ENCODE measurements around the gene VIPR2. TPM values are rescaled to one million over a fixed set of nuclear protein-coding genes. Genes with fewer than 3 reads are reported as not detected.
"Not testable (repeated sequence)": the region's sequence is repeated elsewhere in the genome, so short reads cannot be mapped to it uniquely, and the experiment has no call there.

The VIPR2 gene
- total and polyA plus RNA-seq, 11 donors, result 3.3 to 27.0 (median 18.5) TPM

DNA sequence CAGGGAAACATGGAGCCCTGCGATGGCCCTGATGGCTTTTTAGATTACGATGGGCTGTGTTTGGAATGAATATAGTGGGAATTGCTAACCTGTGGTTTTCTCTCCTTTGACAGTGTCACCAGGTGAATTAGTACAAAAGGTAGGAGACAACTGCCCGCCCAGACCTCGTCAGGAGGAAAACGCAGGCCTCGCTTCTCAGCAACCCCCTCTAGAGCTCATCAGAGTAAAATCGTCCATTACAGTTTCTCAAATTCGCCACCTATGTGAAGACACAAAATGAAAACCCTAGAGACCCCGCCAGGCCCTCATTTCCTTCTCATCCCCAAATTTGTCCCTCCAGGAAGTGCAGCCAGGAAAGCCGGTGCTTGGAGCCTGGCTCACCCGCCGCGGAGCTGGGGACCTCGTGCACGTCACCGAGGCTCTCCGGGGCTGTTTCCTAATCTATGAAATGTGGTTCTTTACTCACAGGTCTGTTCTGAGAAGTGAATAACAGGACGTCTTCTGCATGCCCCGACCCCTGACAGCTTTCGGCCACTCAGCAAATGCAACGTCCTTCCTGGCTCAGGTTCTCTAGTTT is 143.7 kb downstream of the VIPR2 start:
- no peaks in the 10 kb centered on the region for H3K9me3 ChIP-seq
- H3K27ac ChIP-seq, result no peak overlapping the region
- H3K4me1 ChIP-seq, result no peaks in the 10 kb centered on the region
- H3K36me3 ChIP-seq, result no peaks in the 10 kb centered on the region
- TF ChIP-seq CTCF (IDR thresholded peaks at IDR 0.05) (no peak), POLR2A (IDR thresholded peaks at IDR 0.05) (no peak)
- DNase-seq (no peak), ATAC-seq (no peak)
- no peak overlapping the region for H3K4me3 ChIP-seq
- intact Hi-C loops (cut with DNase I), result no loop called here
- peaks cover 0 to 18% (median 14%) of the 10 kb centered on the region in 9 donors for H3K27me3 ChIP-seq
- WGBS, 4 donors, result 71 to 76% (median 73%) methylated on average over 21 of the region's 21 CpGs

GRCh38 chr7:159000070-159000469 is 144.6 kb downstream of the VIPR2 start:
- ATAC-seq (no peak), DNase-seq (no peak)
- Histone ChIP-seq H3K27me3 (peaks cover 0 to 25% (median 14%) of the 10 kb centered on the region in 9 donors), H3K27ac (no peak overlapping the region), H3K4me3 (no peak overlapping the region), H3K4me1 (no peaks in the 10 kb centered on the region), H3K36me3 (no peaks in the 10 kb centered on the region), H3K9me3 (no peaks in the 10 kb centered on the region)
- TF ChIP-seq POLR2A (IDR thresholded peaks at IDR 0.05), result no peak
- TF ChIP-seq CTCF (IDR thresholded peaks at IDR 0.05), result no peak
- WGBS, 4 donors, result 84 to 88% (median 85%) methylated on average over 13 of the region's 13 CpGs
- intact Hi-C loops (cut with DNase I), result no loop called here

DNA sequence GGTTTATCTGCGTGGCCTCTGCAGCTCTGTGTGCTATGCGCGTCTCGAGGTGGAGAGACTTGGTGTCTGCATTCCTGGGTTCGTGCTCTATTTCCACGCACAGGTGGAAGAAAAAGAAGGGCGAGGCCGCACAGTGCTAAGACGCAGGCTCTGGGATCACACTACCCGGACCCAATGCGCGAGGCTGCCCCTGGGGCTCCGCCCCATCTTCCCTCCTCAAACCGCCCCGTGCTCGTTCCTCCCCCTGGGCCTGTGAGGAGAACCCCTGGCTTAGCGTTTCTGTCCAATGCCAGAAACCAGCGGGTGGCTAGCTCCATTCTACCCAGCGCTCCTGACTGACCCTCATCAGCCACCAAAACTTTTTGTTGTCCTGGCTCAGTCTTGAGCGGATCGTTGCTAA is 145.2 kb downstream of the VIPR2 start:
- DNase-seq, result no peak
- 86 to 96% (median 89%) methylated on average over 20 to 21 of the region's 21 CpGs for WGBS, 4 donors
- ATAC-seq, result no peak

DNA sequence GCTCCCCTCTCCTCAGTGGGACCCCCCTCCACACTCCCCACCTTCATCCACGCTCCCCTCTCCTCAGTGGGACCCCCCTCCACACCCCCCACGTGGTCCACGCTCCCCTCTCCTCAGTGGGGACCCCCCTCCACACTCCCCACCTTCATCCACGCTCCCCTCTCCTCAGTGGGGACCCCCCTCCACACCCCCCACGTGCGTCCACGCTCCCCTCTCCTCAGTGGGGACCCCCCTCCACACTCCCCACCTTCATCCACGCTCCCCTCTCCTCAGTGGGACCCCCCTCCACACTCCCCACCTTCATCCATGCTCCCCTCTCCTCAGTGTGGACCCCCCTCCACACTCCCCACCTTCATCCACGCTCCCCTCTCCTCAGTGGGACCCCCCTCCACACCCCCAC is 146.4 kb downstream of the VIPR2 start:
- H3K4me3 ChIP-seq; H3K9me3 ChIP-seq; DNase-seq; H3K4me1 ChIP-seq; intact Hi-C loops (cut with DNase I); H3K36me3 ChIP-seq; H3K27ac ChIP-seq; ATAC-seq: not testable (repeated sequence)
- 80 to 87% methylated on average over 6 to 7 of the region's 9 CpGs; no CpG with 5 or more reads in 2 of the 4 donors for WGBS, 4 donors
- peaks cover 0 to 42% (median 27%) of the 10 kb centered on the region in 9 donors for H3K27me3 ChIP-seq

More for the DNA sequence above, 145.2 kb downstream of the VIPR2 start:
- Histone ChIP-seq H3K9me3 (peaks cover 0 to 5% (median 0%) of the 10 kb centered on the region in 12 donors), H3K27me3 (peaks cover 0 to 30% (median 18%) of the 10 kb centered on the region in 9 donors), H3K27ac (no peak overlapping the region), H3K36me3 (no peaks in the 10 kb centered on the region), H3K4me3 (no peak overlapping the region), H3K4me1 (no peaks in the 10 kb centered on the region)
- intact Hi-C loops (cut with DNase I), result no loop called here
- TF ChIP-seq POLR2A (IDR thresholded peaks at IDR 0.05) (no peak), CTCF (IDR thresholded peaks at IDR 0.05) (no peak)

- ATAC-seq, result peak in 1 of 4 donors; percentile 22
- Histone ChIP-seq H3K27ac (no peak overlapping the region), H3K9me3 (peaks cover 0 to 6% (median 0%) of the 10 kb centered on the region in 12 donors), H3K36me3 (no peaks in the 10 kb centered on the region), H3K4me1 (no peaks in the 10 kb centered on the region), H3K27me3 (peaks cover 0 to 48% (median 31%) of the 10 kb centered on the region in 9 donors), H3K4me3 (peak overlapping the region in 4 of 12 donors; percentile 5 to 25 (median 21))
- TF ChIP-seq POLR2A (IDR thresholded peaks at IDR 0.05) (no peak), CTCF (IDR thresholded peaks at IDR 0.05) (no peak)
- WGBS, 4 donors, result 57 to 79% (median 75%) methylated on average over 9 to 22 of the region's 22 CpGs
- intact Hi-C loops (cut with DNase I), result no loop called here
- no peak for DNase-seq
Observed at GRCh38 chr7:158997471-158997870, 147.2 kb downstream of the VIPR2 start.
